T-helper 2 cell (primary cell): ENCODE results near the gene PPP6R3.
"Not testable (repeated sequence)": the region's sequence is repeated elsewhere in the genome, so short reads cannot be mapped to it uniquely, and the experiment has no call there.

Source experiments
- DNase-seq, 5 experiments: peaks; one replicate each; pipeline versions ENCODE4 v3.0.0 to v3.0.0-alpha.2; 2012 to 2022

PPP6R3 gene

DNA sequence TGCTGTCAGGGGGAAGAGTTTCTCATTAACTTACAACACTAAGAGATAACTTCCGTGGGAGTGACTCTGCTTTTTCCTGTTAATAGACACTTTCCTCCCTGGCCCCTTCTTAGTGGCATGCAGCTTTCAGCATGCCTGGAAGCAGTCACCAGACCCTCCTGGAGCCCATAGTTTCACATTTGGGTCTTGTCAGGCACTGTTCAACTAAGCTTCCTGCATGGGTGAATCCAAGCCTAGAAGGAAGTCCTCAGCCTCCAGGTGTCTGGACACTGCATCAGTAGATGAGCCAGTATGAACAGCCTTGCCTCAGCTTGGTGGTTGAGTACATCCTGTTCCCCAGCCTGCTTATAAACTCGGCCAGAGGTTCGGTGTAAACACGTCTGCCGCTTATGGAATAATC lies 68.1 kb downstream of the PPP6R3 start:
- peak in 2 of 5 experiments; percentile 11 to 72 for DNase-seq

DNA sequence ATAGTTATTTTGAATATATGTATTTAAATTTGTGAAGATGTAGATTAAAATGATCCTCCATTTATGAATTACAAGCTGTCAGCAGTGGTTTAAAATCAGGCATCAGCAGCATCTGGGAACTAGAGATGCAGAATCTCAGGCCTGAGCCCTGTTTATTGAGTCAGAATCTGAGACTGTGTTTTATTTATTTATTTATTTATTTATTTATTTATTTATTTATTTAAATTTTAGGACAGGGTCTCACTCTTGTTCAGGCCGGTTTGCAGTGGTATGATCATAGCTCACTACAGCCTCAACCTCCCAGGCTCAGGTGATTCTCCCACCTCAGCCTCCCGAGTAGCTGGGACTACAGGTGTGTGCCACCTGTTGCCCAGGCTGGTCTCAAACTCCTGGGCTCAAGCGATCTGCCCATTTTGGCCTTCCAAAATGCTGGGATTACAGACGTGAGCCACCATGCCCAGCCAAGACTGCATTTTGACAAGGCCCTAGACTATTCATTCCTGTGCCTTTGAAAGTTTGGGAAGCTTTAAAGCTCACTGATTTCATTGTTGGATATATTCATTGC lies 70.7 kb downstream of the PPP6R3 start:
- DNase-seq: no peak

DNA sequence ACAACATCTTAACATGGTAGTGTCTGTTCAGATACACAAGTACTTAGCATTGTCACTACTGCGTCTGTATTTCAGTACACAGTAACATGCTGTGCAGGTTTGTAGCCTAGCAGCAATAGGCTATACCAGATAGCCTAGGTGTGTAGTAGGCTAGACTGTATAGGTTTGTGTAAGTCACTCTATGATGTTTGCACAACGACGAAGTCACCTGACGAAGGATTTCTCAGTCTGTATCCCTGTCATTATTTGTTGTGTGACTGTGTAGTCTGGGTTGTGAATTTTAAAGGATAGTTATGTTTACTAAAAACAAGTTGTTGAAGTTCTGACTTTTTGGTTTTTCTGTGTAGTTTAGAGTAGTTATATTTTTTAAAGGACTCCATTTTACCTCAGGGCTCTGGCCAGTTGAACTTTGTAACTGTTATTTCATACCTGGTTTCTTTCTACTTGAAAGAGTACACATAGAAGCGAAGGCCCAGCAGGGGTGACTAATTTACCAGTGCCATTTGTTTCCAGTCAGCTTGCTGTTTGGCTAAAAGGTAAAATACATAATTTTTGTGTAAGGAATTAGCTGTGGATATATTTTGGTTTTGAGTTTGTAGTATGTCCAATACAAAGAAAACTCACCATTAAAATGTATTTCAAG lies 72.3 kb downstream of the PPP6R3 start:
- DNase-seq: no peak

DNA sequence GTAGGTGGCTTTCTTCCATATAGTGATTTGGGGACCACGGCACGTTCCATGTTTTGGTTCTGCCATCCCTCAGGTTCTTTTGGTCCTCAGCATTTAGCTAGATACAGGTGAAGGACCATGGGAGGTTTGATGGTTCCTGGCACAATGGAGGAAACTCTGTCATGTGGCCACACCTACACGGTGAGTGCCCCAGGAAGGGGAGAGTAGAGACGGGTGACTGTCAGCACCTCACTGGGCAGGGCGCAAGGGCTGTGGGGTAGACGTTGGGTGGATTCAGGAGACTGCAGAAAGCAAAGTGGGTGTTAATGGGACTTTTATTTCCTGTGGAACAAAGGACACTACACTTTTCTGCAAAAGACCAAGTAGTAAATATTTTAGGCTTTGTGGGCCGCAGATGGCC lies 73.4 kb downstream of the PPP6R3 start:
- DNase-seq: no peak

DNA sequence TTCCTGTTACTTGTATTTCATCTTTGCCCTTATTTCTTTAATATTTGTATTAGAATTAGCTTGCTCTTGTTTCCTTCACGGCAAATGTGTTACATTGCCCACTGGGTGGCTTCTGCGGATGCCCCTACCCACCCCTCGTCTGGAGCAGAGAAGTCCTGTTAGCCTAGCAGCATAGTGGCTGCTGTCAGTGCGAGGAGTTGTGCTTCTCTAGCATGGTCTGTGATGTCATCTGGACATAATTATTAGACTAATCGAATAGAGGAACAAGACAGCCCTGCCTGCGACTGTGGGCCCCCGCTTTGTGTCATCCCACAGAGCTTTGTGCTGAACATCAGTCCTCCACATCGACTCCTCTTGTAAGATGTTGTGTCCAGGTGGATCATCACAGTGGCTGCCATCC lies 74.5 kb downstream of the PPP6R3 start:
- no peak for DNase-seq

DNA sequence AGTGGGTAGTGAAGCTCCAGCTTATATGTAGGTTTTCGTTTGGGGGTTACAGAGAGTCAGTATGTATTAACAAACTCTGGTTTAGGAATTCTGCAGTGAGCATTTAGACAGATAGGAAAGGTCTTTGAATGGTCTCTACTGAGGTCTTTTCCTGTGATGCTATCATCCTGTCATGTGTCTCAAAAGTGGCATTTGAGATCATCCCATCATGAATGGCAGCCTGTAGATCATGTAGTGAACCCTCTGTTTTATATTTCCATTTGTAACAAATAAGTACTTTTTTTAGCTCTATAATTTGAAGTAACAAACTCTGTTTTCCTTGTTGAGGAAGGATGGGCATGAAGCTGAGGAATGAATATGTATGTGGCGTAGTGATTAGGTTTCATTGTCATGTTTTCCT lies 76.2 kb downstream of the PPP6R3 start:
- no peak for DNase-seq

DNA sequence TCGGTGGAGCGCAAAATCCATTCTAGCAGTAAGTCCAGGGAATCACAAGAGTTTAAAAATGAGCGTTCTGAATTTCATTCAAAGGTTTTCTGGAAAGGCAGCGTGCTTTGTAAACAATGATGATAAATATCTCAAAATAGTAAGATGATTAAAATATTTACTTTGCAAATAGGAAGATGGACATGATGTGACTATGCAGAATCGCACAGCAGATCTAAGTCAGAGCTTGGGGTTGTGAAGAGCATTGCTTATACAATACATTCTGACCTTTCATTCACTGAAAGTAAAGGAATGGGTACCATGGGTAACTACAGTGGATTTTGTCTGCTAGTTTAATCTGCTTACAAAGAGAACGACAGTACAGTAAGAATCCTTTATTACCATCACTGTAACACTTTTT lies 77.5 kb downstream of the PPP6R3 start:
- no peak for DNase-seq

DNA sequence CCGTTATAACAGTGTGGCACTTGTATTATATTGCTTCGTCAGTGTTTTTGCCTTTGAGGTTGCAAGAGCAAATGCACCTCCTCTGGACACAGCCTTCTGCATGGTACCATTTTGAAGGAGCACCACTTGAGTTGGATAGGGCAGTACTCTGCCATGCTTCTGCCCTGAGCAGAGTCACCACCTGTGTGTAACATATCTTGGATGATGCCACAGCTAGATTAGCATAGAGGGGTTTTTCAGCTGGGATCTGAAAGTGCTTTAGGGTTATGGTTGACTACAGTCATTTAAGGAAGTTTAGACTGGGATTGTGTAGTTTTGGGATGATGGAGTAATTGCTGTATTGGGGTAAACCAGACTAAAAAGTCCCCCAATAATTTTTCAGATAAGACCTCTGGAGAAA lies 78.8 kb downstream of the PPP6R3 start:
- no peak for DNase-seq

DNA sequence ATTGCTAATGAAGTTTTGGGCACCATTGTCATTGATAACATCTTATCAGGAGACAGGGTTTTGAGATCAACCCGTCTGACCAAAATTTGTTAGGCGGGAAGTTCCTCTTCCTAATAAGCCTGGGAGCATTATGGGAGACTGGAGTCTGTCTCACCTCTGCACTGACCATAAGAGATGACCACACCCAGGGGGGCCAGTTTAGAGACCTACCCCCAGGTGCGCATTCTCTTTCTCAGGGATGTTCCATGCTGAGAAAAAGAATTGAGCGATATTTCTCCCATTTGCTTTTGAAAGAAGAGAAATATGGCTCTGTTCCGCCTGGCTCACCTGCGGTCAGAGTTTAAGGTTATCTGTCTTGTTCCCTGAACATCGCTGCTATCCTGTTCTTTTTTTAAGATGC lies 80.0 kb downstream of the PPP6R3 start:
- DNase-seq: not testable (repeated sequence)

DNA sequence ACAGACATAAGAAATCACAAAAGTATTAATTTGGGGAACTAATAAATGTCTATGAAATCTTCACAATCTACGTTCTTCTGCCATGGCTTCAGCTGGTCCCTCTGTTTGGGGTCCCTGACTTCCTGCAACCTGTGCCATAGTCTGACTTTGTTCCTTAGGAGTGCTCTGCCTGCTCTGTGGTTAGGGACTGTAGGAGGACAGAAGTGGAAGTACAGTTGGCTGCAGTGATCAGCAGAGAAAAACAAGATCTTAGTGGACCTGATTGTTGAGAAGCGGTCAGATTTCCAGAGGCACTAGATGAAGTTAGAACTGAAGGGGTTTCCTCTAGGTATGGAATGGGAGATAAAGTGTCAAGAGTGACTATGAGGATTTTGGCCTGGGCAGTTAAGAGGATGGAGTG lies 80.6 kb downstream of the PPP6R3 start:
- no peak for DNase-seq

DNA sequence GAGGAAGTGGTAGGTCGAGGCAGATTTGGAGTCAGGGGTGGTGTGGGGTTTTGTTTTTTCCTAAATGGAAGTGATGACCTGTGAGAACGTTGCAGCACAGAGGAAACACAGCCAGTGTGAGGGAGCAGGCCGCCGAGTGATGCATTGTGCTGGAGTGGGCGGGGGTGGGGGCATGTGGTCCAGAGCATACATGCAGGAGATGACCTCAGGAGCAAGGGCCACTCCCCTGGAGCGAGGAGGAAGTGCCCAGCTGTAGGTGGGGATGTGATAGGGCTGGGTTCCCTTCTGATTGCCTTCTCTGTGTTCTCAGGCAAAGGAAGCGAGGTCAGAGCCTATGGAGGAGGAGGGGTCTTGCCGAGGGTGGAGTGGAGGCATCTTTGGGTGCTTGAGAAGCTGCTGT lies 81.4 kb downstream of the PPP6R3 start:
- no peak for DNase-seq

DNA sequence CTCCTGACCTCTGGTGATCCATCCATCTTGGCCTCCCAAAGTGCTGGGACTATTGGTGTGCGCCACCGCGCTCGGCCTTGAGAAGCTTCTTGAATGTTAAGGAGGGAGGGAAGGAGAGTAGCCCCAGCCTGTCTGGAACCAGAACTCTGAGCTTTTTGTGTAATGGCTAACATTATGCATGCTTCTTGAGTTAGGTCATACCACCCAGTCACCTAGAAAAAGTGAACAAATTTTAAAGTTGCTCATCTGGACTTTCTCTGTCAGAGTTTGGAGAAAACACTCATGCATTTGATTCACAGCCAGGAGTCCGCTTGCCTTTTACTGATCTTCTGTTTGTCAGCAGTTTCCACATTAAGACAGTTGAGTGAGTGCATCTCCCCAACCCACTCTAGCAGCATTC lies 82.1 kb downstream of the PPP6R3 start:
- no peak for DNase-seq

DNA sequence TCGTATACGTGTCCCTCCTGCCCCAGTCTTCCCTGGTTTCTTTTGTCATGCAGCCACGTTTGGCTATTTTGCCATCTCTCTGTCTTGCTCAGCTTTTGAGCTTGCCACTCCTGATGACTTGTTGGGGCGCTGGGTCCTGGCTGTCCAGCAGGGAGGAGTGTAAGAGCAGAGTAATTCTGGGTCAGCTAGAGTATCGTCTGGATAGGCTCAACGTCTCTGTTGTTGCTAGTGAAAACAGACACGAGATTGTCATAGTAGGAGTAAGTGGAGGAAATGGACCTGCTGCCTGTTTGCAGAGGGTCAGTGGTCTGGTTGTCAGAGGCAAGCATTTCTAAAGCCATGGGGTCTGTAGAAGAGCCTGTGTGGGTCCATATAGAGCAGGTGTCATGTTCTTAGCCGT lies 83.0 kb downstream of the PPP6R3 start:
- DNase-seq: no peak

DNA sequence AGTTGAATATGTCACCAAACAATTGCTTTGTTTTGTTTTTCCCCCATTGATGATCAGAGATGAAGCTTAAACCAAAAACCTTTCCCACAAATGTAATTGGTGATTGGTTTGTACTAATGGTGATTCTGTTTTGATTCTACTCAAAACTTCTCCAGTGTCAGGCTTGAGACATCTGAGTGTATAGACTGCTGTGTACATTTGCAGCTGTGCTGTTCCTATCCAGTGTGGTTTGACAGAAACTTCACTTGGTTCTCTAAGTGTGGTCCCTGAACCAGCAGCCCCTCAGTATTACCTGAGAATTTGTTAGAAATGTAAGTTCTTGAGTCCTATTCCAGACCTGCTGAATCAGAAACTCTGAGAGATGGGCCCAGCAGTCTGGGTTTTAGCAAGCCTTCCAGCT lies 84.8 kb downstream of the PPP6R3 start:
- no peak for DNase-seq

DNA sequence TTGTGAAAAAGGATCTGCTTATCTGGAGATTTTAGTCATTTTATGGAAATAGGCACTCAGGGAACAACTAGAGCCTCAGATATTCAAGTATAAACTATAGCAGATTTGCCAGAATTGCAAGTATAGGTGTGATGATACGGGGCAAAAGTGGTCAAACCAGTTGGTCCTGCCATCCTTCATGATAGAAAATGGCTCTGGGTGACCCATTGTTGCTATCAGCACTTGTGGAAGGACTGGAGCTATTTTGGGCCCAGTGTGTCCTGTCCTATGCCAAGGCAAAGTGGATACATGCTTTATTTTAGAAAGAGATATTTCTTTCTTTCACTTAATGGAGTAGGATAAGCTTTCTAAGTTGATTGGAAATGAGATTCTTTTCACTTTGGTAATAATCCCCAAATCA lies 85.2 kb downstream of the PPP6R3 start:
- DNase-seq: no peak

DNA sequence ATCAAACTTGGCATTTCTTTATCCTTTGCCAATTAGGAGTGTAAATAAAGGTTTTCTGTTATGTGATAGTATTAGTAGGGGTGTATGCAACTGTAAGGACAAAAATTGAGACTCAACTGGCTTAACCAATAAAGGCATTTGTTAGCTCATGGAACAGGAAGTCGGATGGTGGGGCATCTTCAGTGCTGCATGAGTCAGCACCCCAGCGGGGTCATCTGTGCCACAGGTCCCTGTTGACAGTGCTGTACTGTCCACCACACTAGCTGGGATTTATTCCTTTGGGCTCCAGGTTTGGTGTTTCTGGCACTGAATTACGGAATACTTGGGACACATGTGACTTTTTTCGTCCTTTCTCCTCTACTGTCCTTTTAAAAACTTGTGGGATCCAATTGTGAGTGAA lies 86.0 kb downstream of the PPP6R3 start:
- peak in 1 of 5 experiments; percentile 10 for DNase-seq

DNA sequence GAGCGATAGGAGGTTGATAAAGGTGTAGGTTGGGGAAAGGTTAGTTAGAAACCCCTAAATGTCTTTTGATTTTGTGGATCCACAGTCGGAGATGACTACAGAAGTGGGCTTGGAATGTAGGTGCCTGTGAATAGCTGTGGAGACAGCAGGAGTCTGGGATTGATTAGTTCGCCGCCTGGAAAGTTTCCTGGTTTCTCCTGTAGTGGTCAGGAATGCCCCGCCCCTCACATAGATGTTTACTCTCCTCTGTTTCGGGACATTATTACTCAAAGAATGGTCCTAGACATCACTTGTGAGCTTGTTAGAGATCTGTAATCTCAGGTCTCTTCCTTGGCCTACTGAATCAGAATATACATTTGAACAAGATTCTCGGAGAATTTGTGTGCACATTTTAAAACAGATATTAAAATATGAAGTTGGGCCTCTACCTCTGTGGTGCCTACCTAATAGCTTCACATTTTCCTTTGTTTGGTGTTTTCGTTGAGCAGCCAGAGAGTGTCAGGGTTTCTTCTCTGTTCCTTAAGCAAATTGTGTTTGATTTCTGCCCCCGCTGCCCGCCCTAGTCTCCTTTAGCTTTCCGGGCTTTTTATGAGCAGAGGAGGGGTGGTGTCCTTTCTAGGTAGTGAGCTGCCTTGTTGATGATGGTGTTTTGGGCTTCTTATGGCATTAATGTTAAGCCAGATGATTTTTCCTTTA lies 89.4 kb downstream of the PPP6R3 start:
- no peak for DNase-seq

DNA sequence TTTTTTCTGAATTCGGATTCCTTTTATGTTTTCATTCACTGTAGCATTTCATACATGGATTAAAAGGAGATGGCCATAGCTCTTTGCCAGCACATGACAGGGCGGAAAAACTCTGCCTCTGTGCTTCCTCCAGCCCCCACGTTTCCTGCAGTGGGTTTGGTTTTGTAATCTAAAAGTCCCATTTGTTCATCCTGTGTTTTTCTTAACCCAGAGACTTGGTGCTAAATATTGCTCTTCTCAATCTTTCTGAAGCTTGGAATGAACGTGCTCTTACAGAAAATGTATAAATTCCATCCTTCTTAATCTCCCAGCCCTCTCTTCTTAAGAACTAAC lies 89.9 kb downstream of the PPP6R3 start:
- DNase-seq: no peak

DNA sequence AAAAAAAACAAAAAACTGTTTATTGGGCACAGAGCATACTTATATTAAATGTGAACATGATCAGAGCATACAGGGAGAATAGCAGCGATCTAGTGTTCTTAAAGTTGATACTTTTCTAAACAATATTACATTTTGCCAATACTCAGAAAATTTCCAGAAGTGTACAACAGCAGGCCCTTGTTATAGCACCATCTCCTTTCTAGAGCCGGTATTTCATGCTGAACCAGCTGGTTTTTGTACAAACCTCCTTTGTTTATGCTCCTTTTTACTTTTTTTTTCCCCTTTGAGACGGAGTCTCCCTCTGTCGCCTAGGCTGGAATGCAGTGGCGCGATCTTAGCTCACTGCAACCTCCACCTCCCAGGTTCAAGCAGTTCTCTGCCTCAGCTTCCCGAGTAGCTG lies 90.7 kb downstream of the PPP6R3 start:
- no peak for DNase-seq

DNA sequence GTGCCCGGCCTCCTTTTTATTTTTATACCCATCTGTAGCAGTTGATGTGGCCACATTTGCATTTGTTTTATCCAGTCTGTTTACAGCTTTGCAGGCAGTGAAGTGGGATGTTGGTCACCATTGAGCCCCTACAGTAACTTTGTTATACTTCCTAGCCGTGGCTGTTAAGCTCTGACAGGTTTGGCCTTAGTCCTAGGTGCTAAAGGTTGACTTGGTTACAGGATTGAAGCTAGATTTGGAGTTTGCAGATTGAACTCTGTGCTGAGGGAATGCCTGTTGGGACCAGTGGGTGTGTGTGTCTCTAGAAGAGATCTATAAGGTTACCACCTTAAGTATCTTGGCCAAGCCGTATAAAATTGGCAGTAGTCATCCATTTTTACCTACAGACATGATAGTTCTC lies 91.2 kb downstream of the PPP6R3 start:
- DNase-seq: no peak

DNA sequence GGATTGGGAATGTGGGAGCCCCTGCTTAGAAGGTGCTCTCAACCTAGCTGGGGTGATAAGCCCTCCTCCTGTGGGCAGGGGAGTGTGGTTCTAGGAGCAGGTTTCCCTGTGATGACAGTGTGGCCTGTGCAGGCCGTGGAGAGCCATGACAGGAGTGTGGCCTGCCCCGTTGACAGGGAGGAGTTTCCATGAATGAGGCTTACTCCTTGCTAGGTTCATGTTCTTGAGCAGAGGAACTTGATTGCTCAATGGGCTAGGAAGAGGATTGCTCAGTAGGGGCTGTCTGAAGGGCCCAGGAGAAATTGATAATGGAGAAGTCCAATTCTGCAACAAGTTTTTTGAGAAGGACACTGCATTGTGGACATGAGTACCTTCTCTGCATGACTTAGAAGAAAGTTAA lies 92.0 kb downstream of the PPP6R3 start:
- no peak for DNase-seq

DNA sequence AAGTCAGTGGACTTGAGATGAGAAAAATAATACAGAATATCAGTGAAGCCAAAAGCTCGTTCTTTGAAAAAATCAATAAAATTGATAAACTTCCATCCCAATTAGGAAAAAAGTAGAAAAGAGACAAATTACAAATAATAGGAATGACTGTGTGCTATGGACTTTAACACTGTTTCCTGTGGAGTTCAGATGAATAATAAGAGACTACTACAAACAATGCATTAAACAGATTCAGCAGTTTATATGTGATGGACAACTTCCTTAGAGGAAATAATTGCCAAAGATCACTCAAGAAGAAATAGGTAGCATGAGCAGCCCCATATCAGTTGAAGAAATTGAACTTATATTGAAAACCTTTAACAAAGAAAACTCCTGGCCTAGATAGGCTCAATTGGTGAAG lies 99.7 kb downstream of the PPP6R3 start:
- DNase-seq: no peak

DNA sequence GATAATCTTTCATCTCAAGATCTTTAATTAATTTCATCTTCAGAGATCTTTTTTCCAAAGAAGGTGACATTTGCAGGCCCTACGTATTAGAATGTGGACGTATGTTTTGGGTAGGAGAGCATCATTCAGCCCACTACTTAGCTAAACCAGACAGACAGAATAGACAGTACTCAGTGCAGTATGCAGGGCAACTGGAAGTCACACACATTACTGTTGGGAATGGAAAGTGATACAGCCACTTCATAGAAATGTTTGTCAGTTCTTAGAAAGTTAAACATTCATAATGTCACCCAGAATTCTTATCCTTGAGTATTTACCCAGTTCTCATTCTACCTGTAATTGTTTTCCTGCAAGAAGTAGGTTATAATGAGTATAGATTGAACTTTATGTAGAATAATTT lies 102.9 kb downstream of the PPP6R3 start:
- DNase-seq: no peak

DNA sequence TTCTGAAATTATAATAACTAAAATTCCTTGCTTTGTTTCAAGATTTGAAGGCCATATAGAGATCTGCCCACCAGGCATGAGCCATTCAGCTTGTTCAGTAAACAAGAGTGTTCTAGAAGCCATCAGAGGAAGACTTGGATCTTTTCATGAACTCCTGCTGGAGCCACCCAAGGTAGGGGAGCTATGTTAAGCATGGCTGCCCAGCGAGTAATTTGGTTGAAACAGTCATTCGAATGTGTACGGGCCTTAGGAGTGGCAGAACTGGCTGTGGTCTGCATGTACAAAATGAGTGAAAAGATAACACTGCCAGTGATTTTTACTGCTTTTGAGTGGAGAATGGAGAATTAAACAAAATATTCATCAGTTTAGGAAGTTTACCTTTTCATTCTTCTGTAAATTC lies 103.7 kb downstream of the PPP6R3 start:
- no peak for DNase-seq

DNA sequence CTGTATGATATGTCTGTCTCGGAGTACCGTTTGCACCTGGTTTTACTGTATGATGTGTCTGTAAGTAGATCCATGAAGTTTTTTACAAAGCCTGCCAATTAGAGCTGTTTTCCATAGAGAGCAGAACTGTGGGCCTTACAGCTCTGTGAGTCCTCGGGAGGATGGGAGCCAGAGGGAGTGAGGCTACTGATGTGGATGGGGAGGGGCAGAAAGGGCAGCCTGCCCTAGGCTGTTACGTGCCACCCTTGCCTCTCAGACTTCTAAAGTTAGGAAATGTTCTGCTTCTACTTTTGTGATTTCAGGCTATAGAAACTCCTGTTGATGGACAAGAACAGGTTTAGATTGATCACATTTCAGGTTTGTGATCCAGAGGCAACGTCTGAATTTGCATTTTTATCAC lies 105.2 kb downstream of the PPP6R3 start:
- DNase-seq: no peak
